HFFc6 (cell line): ENCODE measurements around the gene KAT8. TPM values are rescaled to one million over a fixed set of nuclear protein-coding genes. Genes with fewer than 3 reads are reported as not detected.
A peak's percentile ranks its signal among the peaks of the same experiment; 100 is the strongest.
"Not testable (repeated sequence)": the region's sequence is repeated elsewhere in the genome, so short reads cannot be mapped to it uniquely, and the experiment has no call there.

Source experiments
- DNase-seq: peaks from one replicate; pipeline ENCODE4 v3.0.0-alpha.2; 2018
- H3K27ac Mint-ChIP-seq: 2 replicates; pipeline ENCODE4 v1.8.0; 2020; ENCODE audit warnings: mild to moderate bottlenecking, mixed read lengths
- H3K27me3 Mint-ChIP-seq: 2 replicates; pipeline ENCODE4 v1.8.0; 2021; ENCODE audit warnings: mild to moderate bottlenecking, moderate library complexity, mixed read lengths; ENCODE audit not compliant: insufficient read depth
- H3K36me3 Mint-ChIP-seq: 2 replicates; pipeline ENCODE4 v1.8.0; 2021; ENCODE audit warnings: low read depth, mixed read lengths
- H3K4me1 Mint-ChIP-seq: 2 replicates; pipeline ENCODE4 v1.8.0; 2020; ENCODE audit warnings: low read depth, mixed read lengths
- H3K4me3 Mint-ChIP-seq: 2 replicates; pipeline ENCODE4 v1.8.0; 2020; ENCODE audit warnings: mild to moderate bottlenecking, moderate library complexity, mixed read lengths
- H3K9me3 Mint-ChIP-seq: 2 replicates; pipeline ENCODE4 v1.8.0; 2020; ENCODE audit warnings: mild to moderate bottlenecking, mixed read lengths
- CTCF ChIP-seq: fragments of 200-600 bp; sonication (generic); IDR thresholded peaks from 2 replicates; pipeline ENCODE4 v1.5.0; 2021; ENCODE audit warnings: antibody characterized with exemption, mild to moderate bottlenecking
- total RNA-seq, 6 experiments: library from RNA; stranded (reverse); fragmentation: NEBNext Ultra II Directional; extraction: Animal tissue kit (Norgen Biotek cat#: 25700); gene quantifications; 2 replicates in 1 of 6; 3 replicates in 5 of 6; pipeline ENCODE4 v1.2.3, GENCODE V29; 2021

Gene KAT8
- total RNA-seq, 6 experiments from 2014 or later: 28.1 to 31.8 (median 29.6) TPM

GRCh38 chr16:31138621-31139578 lies 21.4 kb downstream of the KAT8 start:
- Mint-ChIP-seq H3K9me3 (no peaks in the 10 kb centered on the region), H3K36me3 (no peaks in the 10 kb centered on the region), H3K27me3 (peaks cover 11% of the 10 kb centered on the region), H3K27ac (peak overlapping the region; percentile 54), H3K4me3 (peak overlapping the region; percentile 11; the same call in 1 of the 2 replicates), H3K4me1 (peaks cover 32% of the 10 kb centered on the region)
- TF ChIP-seq CTCF: no peak
- peak; percentile 71 for DNase-seq

- peaks cover 28% of the 10 kb centered on the region for H3K4me1 Mint-ChIP-seq
- H3K36me3 Mint-ChIP-seq, H3K4me3 Mint-ChIP-seq, DNase-seq, H3K9me3 Mint-ChIP-seq, H3K27me3 Mint-ChIP-seq: not testable (repeated sequence)
- H3K27ac Mint-ChIP-seq: peak overlapping the region; percentile 85; the same call in 1 of the 2 replicates
Observed at GRCh38 chr16:31141071-31141469, 23.6 kb downstream of the KAT8 start.

- H3K4me1 Mint-ChIP-seq: peaks cover 28% of the 10 kb centered on the region
- H3K27ac Mint-ChIP-seq: peak overlapping the region; percentile 85
- peak; percentile 50 for DNase-seq
- TF ChIP-seq CTCF: no peak
- peak overlapping the region; percentile 85 for H3K4me3 Mint-ChIP-seq
- no peaks in the 10 kb centered on the region for H3K36me3 Mint-ChIP-seq
- no peaks in the 10 kb centered on the region for H3K9me3 Mint-ChIP-seq
- H3K27me3 Mint-ChIP-seq: peaks cover 5% of the 10 kb centered on the region
Observed at GRCh38 chr16:31141489-31142108, 24.1 kb downstream of the KAT8 start.

- H3K27ac Mint-ChIP-seq: peak overlapping the region; percentile 85
- peak overlapping the region; percentile 85 for H3K4me3 Mint-ChIP-seq
- TF ChIP-seq CTCF: peak; percentile 98
- peaks cover 12% of the 10 kb centered on the region for H3K27me3 Mint-ChIP-seq
- H3K9me3 Mint-ChIP-seq: no peaks in the 10 kb centered on the region
- H3K4me1 Mint-ChIP-seq: peaks cover 28% of the 10 kb centered on the region
- peak; percentile 97 for DNase-seq
- no peaks in the 10 kb centered on the region for H3K36me3 Mint-ChIP-seq
Observed at GRCh38 chr16:31142109-31143010, 24.9 kb downstream of the KAT8 start.

GRCh38 chr16:31143011-31143693 lies 25.7 kb downstream of the KAT8 start:
- H3K27me3 Mint-ChIP-seq: peaks cover 12% of the 10 kb centered on the region
- H3K36me3 Mint-ChIP-seq: no peaks in the 10 kb centered on the region
- H3K4me1 Mint-ChIP-seq: peaks cover 25% of the 10 kb centered on the region
- H3K9me3 Mint-ChIP-seq: no peaks in the 10 kb centered on the region
- no peak overlapping the region for H3K27ac Mint-ChIP-seq
- peak overlapping the region; percentile 42; the same call in 1 of the 2 replicates for H3K4me3 Mint-ChIP-seq
- DNase-seq: no peak
- TF ChIP-seq CTCF: no peak
